GM21360 (cell line): ENCODE results near the gene GABPB1.

Experiments used
- ATAC-seq: cut with Tn5 transposase; IDR thresholded peaks from one replicate; pipeline ENCODE4 v1.9.1; 2021; ENCODE audit warnings: mild to moderate bottlenecking, moderate library complexity; ENCODE audit not compliant: unreplicated experiment

Gene GABPB1

GRCh38 chr15:50280271-50280670, 74.7 kb downstream of the GABPB1 start:
- ATAC-seq = no peak

- ATAC-seq = no peak
Measured at GRCh38 chr15:50278496-50278895, 76.5 kb downstream of the GABPB1 start.

DNA sequence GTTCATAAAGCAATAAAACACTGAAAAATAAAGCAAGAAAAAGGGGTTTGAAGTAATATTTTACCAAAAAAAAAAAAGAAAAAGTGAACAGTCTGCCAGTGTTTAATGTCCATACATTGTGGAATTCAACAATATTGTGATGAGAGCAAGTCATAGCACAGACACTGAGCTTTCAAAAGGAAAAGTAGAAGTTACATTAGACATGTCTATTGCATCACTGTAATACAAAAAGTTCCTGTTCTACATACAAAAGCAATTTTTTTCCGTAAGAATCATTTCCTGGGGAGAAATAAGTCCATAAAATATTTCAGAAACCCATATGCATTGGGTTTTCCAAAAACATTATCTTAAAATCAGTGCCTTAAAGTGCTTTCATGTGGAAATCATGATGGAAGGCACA, 77.6 kb downstream of the GABPB1 start:
- ATAC-seq = no peak

GRCh38 chr15:50275908-50276307, 79.1 kb downstream of the GABPB1 start:
- ATAC-seq = no peak

DNA sequence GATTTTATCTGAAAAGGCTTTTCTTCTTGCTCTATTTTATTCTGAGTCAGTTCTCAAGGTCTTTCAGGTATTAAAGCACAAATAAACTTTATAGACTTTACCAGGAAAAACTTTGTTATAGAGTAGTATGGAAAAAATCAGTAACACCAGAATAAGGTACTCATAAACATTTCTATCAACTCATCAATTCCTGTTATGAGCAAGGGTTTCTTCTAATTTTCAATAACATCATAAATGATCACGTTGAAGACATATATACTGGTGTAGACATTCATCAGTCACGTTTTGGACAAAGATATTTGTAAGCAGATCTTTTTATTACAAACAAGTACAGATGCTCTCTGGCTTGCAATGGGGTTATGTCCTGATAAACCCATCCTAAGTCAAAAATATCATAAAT, 79.9 kb downstream of the GABPB1 start:
- ATAC-seq = no peak

DNA sequence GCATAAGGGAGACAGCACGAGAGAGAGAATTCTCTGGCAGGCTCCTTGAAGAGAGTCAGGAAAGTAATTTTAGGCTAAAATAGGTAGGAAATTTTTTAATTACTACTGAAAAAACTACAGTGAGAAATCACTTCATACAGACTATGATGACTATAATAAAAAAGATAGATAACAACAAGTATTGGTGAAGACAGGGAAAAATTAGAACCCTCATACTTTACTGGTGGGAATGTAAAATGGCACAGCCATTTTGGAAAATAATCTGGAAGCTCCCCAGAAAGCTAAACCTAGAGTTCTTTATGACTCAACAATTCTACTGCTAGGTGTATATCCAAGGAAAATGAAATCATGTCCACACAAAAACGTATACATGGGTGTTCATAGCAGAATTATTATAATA, 87.4 kb downstream of the GABPB1 start:
- ATAC-seq = no peak

- ATAC-seq = no peak
Measured at GRCh38 chr15:50265620-50266019, 89.4 kb downstream of the GABPB1 start, which contains the start of gene HDC. HDC (minus strand) TSS chr15:50265726; CDS start chr15:50265623, 103 bp downstream.

- ATAC-seq = no peak
Measured at GRCh38 chr15:50262533-50262932, 92.5 kb downstream of the GABPB1 start.

- no peak for ATAC-seq
Measured at GRCh38 chr15:50261981-50262380, 93.0 kb downstream of the GABPB1 start.

GRCh38 chr15:50260969-50261496, 94.0 kb downstream of the GABPB1 start:
- no peak for ATAC-seq

GRCh38 chr15:50259276-50259675, 95.7 kb downstream of the GABPB1 start:
- no peak for ATAC-seq

GRCh38 chr15:50257924-50258323, 97.1 kb downstream of the GABPB1 start:
- no peak for ATAC-seq

- ATAC-seq = no peak
Measured at GRCh38 chr15:50257332-50257731, 97.7 kb downstream of the GABPB1 start.

GRCh38 chr15:50256188-50257041, 98.6 kb downstream of the GABPB1 start:
- ATAC-seq = no peak

- ATAC-seq = no peak
Measured at GRCh38 chr15:50252556-50252955, 102.4 kb downstream of the GABPB1 start.

- no peak for ATAC-seq
Measured at GRCh38 chr15:50251638-50252182, 103.3 kb downstream of the GABPB1 start.

DNA sequence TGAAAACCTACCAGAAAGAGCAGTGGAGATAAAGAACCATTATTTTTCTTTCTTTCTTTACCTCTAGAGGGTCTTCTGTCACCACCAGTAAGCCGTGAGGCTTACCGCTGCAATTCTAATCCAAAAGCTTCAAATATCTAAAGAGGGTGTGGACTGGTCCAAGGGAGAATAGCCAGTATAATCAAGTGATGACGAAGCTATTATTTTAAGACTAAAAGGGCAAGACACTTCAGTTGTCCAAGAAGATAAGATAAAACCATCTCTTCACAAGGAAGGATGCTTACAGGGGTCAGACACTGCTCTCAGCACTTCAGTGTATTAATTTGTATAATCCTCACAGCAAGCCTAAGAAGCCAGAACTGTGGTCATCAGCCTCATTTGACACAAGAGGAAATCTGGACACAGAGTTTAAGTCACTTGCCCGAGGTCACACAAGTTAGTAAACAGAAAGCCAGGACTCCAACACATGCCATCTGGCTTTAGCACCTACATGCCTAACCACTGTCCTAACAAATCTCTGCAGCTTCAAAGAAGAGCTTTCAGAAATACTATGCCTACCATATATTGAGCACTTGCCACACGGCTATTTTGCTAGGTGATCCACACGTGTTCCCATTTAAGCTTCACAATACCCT, 104.1 kb downstream of the GABPB1 start:
- ATAC-seq = no peak

- no peak for ATAC-seq
Measured at GRCh38 chr15:50249704-50250103, 105.3 kb downstream of the GABPB1 start.

GRCh38 chr15:50248994-50249582, 105.9 kb downstream of the GABPB1 start:
- ATAC-seq = no peak

GRCh38 chr15:50247819-50248655, 107.0 kb downstream of the GABPB1 start:
- ATAC-seq = no peak
